Erythroblast (primary cell): Measurements from ENCODE around the gene DHRS4.

Experiments
- GATA1 ChIP-seq: IDR thresholded peaks from 2 replicates; pipeline ENCODE4 v1.6.1; 2011; ENCODE audit warnings: low read depth, mild to moderate bottlenecking, control low read depth, low read length, moderate library complexity
- POLR2A ChIP-seq: IDR thresholded peaks from 2 replicates; pipeline ENCODE4 v1.6.1; 2011; ENCODE audit warnings: mild to moderate bottlenecking, low read length

GRCh38 chr14:23951590-23952201, 1.9 kb upstream of the DHRS4 start:
- TF ChIP-seq POLR2A (no peak), GATA1 (no peak)
